ENCODE data around the gene RNF38.
"Not testable (repeated sequence)": the region's sequence is repeated elsewhere in the genome, so short reads cannot be mapped to it uniquely, and the experiment has no call there.

The RNF38 gene

DNA sequence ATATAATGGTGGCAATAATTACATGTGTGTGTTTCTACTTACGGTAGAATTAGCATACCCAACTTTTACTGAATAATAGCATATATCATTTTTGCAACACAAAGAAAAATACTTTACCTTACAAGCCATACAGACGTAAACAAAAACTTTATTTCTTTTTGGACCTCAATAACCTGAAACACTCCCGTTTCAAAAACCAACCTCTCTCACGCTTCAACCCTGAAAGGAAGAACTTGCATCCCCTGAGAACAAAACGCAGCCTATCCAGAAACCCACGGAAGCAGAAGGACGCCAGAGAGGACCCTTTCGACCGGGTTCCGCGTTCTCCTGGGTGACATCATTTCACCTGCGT is at the start of gene RNF38:
Gene RNF38 (minus strand): TSS at position 290 of the 352 bp plus-strand sequence. CDS start 161 bp downstream, at position 129.
- peak within 1 kb of the TSS; percentile 58 to 98 (median 91) for H3K27ac ChIP-seq
- H3K4me3 ChIP-seq, result peak within 1 kb of the TSS; percentile 74 to 96 (median 88)

DNA sequence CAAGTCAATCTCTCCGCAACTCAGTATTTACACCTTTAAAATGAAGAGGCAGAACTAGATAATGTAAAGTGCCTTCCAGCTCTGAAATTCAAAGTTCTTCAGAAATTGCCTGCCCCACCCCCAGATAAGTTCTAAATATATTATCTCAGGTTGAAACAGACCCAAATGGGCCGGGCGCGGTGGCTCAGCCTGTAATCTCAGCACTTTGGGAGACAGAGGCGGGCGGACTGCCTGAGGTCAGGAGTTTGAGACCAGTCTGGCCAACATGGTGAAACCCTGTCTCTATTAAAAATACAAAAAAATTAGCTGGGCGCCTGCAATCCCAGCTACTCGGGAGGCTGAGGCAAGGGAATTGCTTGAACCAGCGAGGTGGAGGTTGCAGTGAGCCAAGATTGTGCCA is 48.5 kb upstream of the RNF38 start:
- not testable (repeated sequence) for H3K27ac ChIP-seq, H3K4me3 ChIP-seq

DNA sequence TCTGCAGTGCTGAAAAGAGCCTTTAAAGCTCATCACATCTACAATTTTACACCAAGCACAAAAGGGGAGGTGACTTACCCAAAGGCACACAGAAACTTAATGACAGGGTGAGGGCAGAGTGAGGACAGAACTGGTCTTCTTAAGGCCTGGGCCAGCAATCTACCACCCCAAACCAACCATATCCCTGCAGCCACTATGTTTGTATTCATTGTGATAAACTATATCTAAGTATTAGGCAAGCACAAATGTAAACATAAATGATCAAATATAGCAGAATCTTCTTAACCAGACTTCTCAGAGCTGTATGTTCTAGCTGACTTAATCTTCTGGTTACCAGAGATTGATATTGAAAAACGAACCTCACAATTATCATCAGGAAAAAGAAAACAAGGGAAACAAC is 47.9 kb upstream of the RNF38 start:
- Histone ChIP-seq H3K4me3 (no peak overlapping the region), H3K27ac (no peak overlapping the region)

- H3K4me3 ChIP-seq, H3K27ac ChIP-seq: not testable (repeated sequence)
These were observed 46.6 kb upstream of the RNF38 start for GRCh38 chr9:36446678-36447077.

GRCh38 chr9:36445800-36446361 is 45.8 kb upstream of the RNF38 start:
- Histone ChIP-seq H3K4me3 (no peak overlapping the region), H3K27ac (no peak overlapping the region)

DNA sequence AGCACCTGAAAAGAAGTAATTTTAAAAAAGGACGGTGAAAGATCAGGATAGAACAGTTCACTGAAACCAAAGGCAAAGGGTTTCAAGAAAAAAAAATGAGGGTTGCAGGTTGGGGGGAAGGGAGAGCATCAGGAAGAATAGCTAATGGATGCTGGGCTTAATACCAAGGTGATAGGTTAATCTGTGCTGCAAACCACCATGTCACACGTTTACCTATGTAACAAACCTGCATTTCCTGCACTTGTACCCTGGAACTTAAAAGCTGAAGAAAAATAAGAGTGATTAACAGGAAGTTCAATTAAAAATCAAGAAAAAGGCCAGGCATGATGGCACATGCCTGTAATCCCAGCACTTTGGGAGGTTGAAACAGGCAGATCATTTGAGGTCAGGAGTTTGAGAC is 44.1 kb upstream of the RNF38 start:
- no peak overlapping the region for H3K4me3 ChIP-seq
- H3K27ac ChIP-seq, result no peak overlapping the region

DNA sequence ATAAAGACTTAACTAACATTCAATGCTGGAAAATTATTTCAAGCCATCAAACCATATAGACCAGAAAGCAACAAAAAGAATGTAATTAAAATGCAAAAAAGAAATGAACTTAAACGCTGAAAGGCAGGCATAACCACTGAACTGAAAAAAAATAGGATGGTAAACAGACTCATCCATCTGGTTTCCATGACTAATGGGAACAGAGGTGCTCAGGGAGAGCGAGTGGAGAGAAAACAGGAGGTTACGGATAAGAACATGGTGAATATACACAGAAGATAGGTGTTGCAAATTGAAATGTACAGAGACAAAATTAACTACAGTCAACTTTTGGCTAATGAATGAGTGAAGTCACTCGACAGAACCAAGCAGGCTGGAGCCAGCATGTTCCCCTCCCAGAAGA is 43.5 kb upstream of the RNF38 start:
- no peak overlapping the region for H3K4me3 ChIP-seq
- H3K27ac ChIP-seq, result no peak overlapping the region

DNA sequence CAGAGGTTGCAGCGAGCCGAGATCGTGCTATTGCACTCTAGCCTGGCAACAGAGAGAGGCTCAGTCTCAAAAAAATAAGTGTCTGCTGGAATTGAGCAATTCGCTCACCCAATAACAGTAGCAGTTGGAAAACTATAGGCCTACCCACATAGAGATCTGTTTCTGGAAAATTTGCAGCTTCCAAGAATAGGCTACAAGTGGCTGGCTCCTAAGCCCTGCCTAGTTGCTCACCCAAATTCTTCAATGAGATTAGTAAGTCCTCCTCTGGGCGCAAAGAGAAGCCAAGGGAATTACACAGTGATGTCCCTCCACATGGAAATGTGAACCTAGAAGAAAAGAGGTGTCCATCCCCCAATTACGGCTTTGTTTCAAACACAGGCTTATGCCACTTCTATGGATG is 42.6 kb upstream of the RNF38 start:
- H3K27ac ChIP-seq, result no peak overlapping the region

GRCh38 chr9:36441966-36442365 is 41.9 kb upstream of the RNF38 start:
- H3K4me3 ChIP-seq, result no peak overlapping the region
- H3K27ac ChIP-seq, result no peak overlapping the region

More for the DNA sequence above, 42.6 kb upstream of the RNF38 start:
- no peak overlapping the region for H3K4me3 ChIP-seq

DNA sequence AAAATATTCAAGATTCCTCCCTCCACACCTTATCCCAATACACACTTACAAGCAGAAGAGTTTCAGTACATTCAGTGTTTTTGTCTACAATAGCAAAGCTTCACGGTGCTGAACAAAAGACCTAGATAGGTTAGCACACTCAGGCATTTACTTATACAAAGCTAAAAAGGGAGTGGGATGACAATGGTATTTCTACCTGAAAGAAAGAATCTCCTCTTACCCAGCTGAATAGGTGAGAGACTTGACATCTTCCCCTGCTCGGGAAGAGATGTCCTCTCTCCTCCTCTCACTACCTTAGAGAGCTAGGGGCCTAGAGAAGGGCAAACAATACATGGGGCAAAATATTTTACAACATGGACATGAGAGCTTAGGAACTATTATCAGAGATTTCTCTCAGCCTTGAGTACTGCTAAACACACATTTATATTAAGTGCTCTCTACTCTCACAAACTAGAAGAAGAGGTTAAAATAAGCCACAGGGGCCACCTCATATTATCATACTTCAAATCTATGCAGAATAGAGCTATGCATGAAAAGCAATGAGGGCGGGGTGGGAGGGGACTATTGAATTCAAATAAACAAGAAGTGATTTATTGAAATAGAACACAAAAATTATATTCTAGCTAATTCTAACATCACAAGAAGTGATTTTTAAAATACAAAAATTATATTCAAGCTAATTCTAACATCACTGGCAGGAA is 38.6 kb upstream of the RNF38 start:
- Histone ChIP-seq H3K27ac (no peak overlapping the region), H3K4me3 (no peak overlapping the region)

- Histone ChIP-seq H3K27ac (no peak overlapping the region), H3K4me3 (no peak overlapping the region)
These were observed 37.7 kb upstream of the RNF38 start for GRCh38 chr9:36437790-36438189.

- Histone ChIP-seq H3K4me3 (no peak overlapping the region), H3K27ac (no peak overlapping the region)
These were observed 36.8 kb upstream of the RNF38 start for GRCh38 chr9:36436909-36437308.

DNA sequence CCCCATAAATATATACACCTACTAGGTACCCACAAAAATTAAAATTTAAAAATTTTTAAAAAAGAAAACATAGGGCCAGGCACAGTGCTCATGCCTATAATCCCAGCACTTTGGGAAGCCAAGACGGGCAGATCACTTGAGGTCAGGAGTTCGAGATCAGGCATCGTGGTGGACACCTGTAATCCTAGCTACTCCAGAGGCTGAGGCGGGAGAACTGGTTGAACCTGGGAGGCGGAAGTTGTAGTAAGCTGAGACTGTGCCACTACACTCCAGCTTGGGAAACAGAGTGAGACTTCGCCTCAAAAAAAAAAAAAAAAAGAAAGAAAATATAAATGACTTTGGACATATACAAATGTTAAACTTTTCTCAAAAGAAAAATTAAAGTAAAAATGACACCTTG is 33.3 kb upstream of the RNF38 start:
- H3K4me3 ChIP-seq, result no peak overlapping the region

DNA sequence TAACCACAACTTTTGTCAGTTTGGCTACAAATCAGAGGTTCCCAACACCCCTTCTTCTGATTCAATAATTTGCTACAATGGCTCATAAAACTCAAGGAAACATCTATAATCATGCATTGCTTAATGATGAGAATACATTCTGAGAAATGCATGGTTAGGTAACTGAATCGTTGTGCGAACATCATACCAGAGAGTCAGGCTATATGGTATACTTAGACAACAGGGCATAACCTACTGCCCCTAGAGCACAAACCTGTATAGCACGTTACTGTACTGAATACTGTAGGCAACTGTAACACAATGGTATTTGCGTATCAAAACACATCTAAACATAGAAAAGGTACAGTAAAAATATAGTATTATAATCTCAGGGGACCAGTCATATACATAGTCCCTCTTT is 31.0 kb upstream of the RNF38 start:
- no peak overlapping the region for H3K4me3 ChIP-seq
- H3K27ac ChIP-seq, result no peak overlapping the region

More for the DNA sequence above, 33.3 kb upstream of the RNF38 start:
- no peak overlapping the region for H3K27ac ChIP-seq

GRCh38 chr9:36426945-36427344 is 26.9 kb upstream of the RNF38 start:
- no peak overlapping the region for H3K4me3 ChIP-seq
- no peak overlapping the region for H3K27ac ChIP-seq

DNA sequence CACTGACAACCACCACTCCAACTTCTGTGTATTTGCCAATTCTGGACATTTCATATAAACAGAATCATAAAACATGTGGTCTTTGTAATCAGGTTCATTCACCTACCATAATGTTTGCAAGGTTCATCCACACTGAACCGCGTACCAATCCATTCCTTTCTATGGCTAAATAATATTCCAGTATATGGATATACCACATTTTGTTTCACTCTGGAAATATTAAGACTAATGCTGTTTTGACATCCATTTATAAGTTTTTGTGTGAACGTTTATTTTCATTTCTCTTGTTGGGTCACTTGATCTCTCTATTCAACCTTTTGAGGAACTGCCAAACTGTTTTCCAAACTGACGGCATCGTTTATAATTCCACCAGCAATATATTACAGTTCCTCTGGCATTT is 26.3 kb upstream of the RNF38 start:
- no peak overlapping the region for H3K27ac ChIP-seq
- H3K4me3 ChIP-seq, result no peak overlapping the region

DNA sequence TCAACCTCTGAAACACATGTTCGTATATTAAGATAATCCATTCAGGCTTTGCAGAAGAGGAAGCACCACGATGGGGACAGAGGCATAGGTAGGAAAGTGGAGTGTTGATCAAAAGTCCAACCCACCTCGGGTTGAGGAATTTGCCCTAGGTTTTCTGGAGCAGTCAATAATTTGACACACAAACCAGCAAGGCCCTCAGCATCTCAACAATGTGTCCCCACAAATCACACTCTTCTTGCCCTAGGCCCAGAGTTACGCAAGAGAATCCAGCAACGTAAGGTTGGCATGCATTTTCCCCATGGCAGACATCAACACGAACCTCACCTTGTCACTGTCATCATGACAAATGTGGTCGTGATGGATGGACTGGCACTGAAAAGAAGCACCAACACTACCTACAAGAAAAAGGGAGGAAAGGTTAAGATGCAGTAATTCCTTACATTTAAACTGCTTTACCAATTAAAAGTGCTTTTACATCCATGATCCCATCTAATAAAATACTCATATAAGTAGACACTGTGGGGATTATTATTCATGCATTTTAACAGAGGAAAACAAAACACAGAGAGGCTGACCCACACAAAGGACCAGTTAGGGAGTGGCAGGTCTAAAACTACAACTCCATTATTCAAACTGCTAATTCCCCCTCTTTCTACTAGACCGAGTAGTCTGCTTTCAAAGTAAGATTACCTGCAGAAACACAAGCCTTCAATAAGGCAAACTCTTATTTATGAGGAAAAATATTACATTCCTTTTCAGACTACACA is 24.4 kb upstream of the RNF38 start:
- no peak overlapping the region for H3K27ac ChIP-seq
- no peak overlapping the region for H3K4me3 ChIP-seq

- H3K27ac ChIP-seq, result no peak overlapping the region
These were observed 23.1 kb upstream of the RNF38 start for GRCh38 chr9:36423206-36423605.

GRCh38 chr9:36416890-36417289 is 16.8 kb upstream of the RNF38 start:
- no peak overlapping the region for H3K27ac ChIP-seq
- no peak overlapping the region for H3K4me3 ChIP-seq

More at GRCh38 chr9:36423206-36423605, 23.1 kb upstream of the RNF38 start:
- no peak overlapping the region for H3K4me3 ChIP-seq

- Histone ChIP-seq H3K4me3 (no peak overlapping the region), H3K27ac (no peak overlapping the region)
These were observed 15.9 kb upstream of the RNF38 start for GRCh38 chr9:36415822-36416525.

GRCh38 chr9:36411410-36411809 is 11.3 kb upstream of the RNF38 start:
- H3K4me3 ChIP-seq, H3K27ac ChIP-seq: not testable (repeated sequence)
